Parathyroid adenoma (tissue), 2 donors: ENCODE results near the gene SSRP1.

Source experiments
- H2AFZ ChIP-seq: fragments of 300-600 bp; sonication (generic); one replicate; pipeline ENCODE4 v1.7.0; 2017; ENCODE audit warnings: antibody characterized with exemption, mild to moderate bottlenecking
- H3K27ac ChIP-seq: fragments of 300-600 bp; sonication (generic); one replicate; pipeline ENCODE4 v1.7.0; 2017
- H3K27me3 ChIP-seq: fragments of 300-600 bp; sonication (generic); one replicate; pipeline ENCODE4 v1.7.0; 2017; ENCODE audit warnings: low read length; ENCODE audit not compliant: control insufficient read depth, insufficient read depth
- H3K36me3 ChIP-seq: fragments of 300-600 bp; sonication (generic); one replicate; pipeline ENCODE4 v1.7.0; 2017; ENCODE audit warnings: low read length; ENCODE audit not compliant: control insufficient read depth, insufficient read depth
- H3K4me1 ChIP-seq: fragments of 300-600 bp; sonication (generic); one replicate; pipeline ENCODE4 v1.7.0; 2017; ENCODE audit warnings: control low read depth
- H3K4me2 ChIP-seq: fragments of 300-600 bp; sonication (generic); one replicate; pipeline ENCODE4 v1.7.0; 2017; ENCODE audit warnings: low read length
- H3K4me3 ChIP-seq: fragments of 300-600 bp; sonication (generic); one replicate; pipeline ENCODE4 v1.7.0; 2017; ENCODE audit warnings: low read depth, low read length
- H3K79me2 ChIP-seq: fragments of 300-600 bp; sonication (generic); one replicate; pipeline ENCODE4 v1.7.0; 2017; ENCODE audit warnings: control low read depth
- H3K9ac ChIP-seq: fragments of 300-600 bp; sonication (generic); one replicate; pipeline ENCODE4 v1.7.0; 2017; ENCODE audit warnings: mild to moderate bottlenecking
- H3K9me3 ChIP-seq: fragments of 300-600 bp; sonication (generic); one replicate; pipeline ENCODE4 v1.7.0; 2017; ENCODE audit warnings: low read length; ENCODE audit not compliant: control insufficient read depth
- TF ChIP-seq, protein P1 (sequence below): fragments of 300-600 bp; sonication (generic); IDR thresholded peaks from one replicate; pipeline ENCODE4 v1.7.0; 2017; ENCODE audit warnings: antibody characterized with exemption, mild to moderate bottlenecking
- donor health status: primary hyperparathyroidism.

The SSRP1 gene

DNA sequence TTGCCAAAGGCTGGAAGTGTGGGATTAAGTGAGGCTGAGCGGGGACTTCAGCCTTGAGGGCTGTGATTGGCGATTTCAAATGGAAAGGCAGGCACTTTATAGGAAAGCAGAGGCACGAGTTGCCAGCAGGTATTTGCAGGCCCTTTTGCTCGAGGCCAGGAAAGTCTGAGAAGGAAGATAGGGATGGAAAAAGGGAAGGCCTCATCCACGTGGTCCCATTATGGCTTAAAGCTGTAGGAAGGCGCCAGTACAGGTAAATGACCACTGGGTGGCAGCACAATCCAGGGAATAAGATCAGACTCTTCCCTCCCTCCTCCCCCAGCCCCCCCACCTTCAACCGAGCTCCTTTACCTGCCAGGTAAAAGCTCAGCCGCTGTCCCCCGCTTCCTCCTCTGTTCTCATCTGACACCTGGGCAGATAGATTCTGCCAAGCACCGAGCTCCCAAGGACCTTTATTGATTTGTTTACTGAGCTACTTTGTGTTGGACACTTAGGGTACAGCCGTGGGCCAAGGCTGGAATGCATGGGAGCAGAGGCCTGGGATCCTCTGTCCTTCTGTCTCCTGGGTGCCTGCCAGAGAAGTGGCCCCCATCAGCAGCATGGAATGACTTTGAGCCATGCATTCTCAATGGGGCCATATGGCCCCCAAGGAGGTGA lies 10.0 kb upstream of the SSRP1 start:
- no peaks in the 10 kb centered on the region for H3K79me2 ChIP-seq
- H3K4me3 ChIP-seq: no peak overlapping the region
- H3K9ac ChIP-seq: no peak overlapping the region
- H3K36me3 ChIP-seq: no peaks in the 10 kb centered on the region
- H3K27ac ChIP-seq: no peak overlapping the region
- H2AFZ ChIP-seq: no peak overlapping the region
- H3K27me3 ChIP-seq: no peaks in the 10 kb centered on the region
- TF ChIP-seq, protein P1, sequence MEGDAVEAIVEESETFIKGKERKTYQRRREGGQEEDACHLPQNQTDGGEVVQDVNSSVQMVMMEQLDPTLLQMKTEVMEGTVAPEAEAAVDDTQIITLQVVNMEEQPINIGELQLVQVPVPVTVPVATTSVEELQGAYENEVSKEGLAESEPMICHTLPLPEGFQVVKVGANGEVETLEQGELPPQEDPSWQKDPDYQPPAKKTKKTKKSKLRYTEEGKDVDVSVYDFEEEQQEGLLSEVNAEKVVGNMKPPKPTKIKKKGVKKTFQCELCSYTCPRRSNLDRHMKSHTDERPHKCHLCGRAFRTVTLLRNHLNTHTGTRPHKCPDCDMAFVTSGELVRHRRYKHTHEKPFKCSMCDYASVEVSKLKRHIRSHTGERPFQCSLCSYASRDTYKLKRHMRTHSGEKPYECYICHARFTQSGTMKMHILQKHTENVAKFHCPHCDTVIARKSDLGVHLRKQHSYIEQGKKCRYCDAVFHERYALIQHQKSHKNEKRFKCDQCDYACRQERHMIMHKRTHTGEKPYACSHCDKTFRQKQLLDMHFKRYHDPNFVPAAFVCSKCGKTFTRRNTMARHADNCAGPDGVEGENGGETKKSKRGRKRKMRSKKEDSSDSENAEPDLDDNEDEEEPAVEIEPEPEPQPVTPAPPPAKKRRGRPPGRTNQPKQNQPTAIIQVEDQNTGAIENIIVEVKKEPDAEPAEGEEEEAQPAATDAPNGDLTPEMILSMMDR: peak; percentile 60
- H3K9me3 ChIP-seq: no peaks in the 10 kb centered on the region
- H3K4me2 ChIP-seq: no peak overlapping the region
- H3K4me1 ChIP-seq: no peaks in the 10 kb centered on the region

DNA sequence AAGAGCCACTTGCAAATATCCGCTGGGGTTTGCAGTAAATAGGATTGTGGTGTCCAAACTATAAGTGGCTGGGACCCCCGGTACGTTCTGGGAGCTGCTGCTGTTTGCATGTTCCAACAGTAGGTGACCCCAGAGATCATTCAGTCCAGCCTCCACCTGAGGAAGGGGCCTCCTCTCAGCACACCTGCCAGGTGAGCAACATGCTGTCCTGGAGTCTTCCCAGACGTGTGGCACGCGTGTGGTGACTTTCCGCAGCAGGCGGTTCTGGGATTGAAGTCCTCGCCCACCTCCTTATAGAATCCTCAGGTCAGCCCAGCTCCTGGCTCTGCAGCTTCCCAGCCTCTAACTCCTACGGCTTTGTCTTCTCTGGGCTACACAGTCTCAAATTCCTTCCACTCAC lies 9.1 kb upstream of the SSRP1 start:
- H3K9me3 ChIP-seq: no peaks in the 10 kb centered on the region
- no peak overlapping the region for H3K4me2 ChIP-seq
- H3K9ac ChIP-seq: no peak overlapping the region
- H3K27me3 ChIP-seq: no peaks in the 10 kb centered on the region
- TF ChIP-seq, protein P1: no peak
- H3K36me3 ChIP-seq: no peaks in the 10 kb centered on the region
- no peaks in the 10 kb centered on the region for H3K79me2 ChIP-seq
- H3K4me3 ChIP-seq: no peak overlapping the region
- no peak overlapping the region for H2AFZ ChIP-seq
- H3K27ac ChIP-seq: no peak overlapping the region
- peaks cover 4% of the 10 kb centered on the region for H3K4me1 ChIP-seq

DNA sequence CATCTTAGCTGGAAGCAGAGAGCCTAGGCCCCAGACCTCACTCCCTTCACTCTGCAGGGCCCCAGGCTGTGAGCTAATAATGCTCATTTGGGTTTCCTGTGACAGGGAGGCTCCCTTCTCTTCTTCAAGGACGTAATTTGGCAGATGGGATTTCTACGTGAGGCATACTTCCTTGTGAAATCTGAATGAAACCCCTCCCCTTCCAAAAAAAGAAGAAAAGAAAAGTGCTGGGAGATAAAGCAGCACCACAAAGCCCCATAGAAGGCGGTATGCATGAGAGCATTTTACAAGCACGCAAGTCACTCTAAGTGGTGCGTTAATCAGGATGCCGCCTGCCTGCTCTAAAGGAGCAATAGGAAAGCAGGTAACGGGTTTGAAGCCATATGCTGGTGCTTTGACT lies 8.1 kb upstream of the SSRP1 start:
- no peaks in the 10 kb centered on the region for H3K79me2 ChIP-seq
- no peaks in the 10 kb centered on the region for H3K9me3 ChIP-seq
- H3K27ac ChIP-seq: no peak overlapping the region
- no peaks in the 10 kb centered on the region for H3K27me3 ChIP-seq
- no peak overlapping the region for H3K4me3 ChIP-seq
- H3K4me2 ChIP-seq: no peak overlapping the region
- no peak overlapping the region for H3K9ac ChIP-seq
- no peak overlapping the region for H2AFZ ChIP-seq
- TF ChIP-seq, protein P1: no peak
- H3K4me1 ChIP-seq: peaks cover 4% of the 10 kb centered on the region
- no peaks in the 10 kb centered on the region for H3K36me3 ChIP-seq

DNA sequence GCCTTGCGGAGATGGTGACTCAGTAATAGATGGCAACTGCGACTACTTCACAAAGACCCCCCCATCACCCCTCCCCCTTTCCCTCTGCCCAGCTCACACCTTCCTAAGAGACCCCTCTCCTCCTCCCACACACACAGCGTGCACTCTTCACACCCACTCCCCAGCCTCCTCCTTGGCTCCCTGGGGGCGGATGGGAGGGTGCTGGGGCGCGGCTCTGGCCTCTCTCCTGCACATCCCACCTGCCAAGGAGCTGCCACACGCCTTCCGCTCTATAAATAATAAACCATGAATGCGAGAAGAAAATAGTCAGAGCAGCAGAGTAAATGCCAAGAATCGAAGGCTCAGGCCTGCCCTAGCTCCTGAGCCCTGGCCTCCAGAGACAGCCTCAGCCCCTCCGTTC lies 7.0 kb upstream of the SSRP1 start:
- H3K9ac ChIP-seq: no peak overlapping the region

More for the DNA sequence above, 7.0 kb upstream of the SSRP1 start:
- no peaks in the 10 kb centered on the region for H3K27me3 ChIP-seq
- H2AFZ ChIP-seq: no peak overlapping the region
- H3K4me1 ChIP-seq: peaks cover 4% of the 10 kb centered on the region
- TF ChIP-seq, protein P1: no peak
- H3K79me2 ChIP-seq: no peaks in the 10 kb centered on the region
- no peak overlapping the region for H3K27ac ChIP-seq
- no peaks in the 10 kb centered on the region for H3K36me3 ChIP-seq
- no peak overlapping the region for H3K4me2 ChIP-seq
- H3K4me3 ChIP-seq: no peak overlapping the region
- no peaks in the 10 kb centered on the region for H3K9me3 ChIP-seq
